HCT116 (cell line): ENCODE results near the gene ZNF862.

Experiments
- EZH2 ChIP-seq: fragments of 200-600 bp; sonication (generic); IDR thresholded peaks from 2 replicates; pipeline ENCODE4 v1.6.1; 2017; ENCODE audit warnings: antibody characterized with exemption, mixed run types
- EZH2phosphoT487 ChIP-seq: fragments of 200-600 bp; IDR thresholded peaks from 2 replicates; pipeline ENCODE4 v1.6.1; 2018; ENCODE audit warnings: antibody characterized with exemption, borderline replicate concordance
- FOSL1 ChIP-seq: IDR thresholded peaks from 2 replicates; pipeline ENCODE4 v1.6.1; 2012; ENCODE audit warnings: low read depth
- POLR2A ChIP-seq: IDR thresholded peaks from 2 replicates; pipeline ENCODE4 v1.7.0; 2011; ENCODE audit warnings: borderline replicate concordance; ENCODE audit not compliant: insufficient read depth, insufficient read length; ENCODE audit errors: extremely low read depth
- RAD21 ChIP-seq: IDR thresholded peaks from 2 replicates; pipeline ENCODE4 v1.6.1; 2012; ENCODE audit warnings: low read depth, mild to moderate bottlenecking
- REST ChIP-seq: IDR thresholded peaks from 2 replicates; pipeline ENCODE4 v1.6.1; 2012; ENCODE audit warnings: low read depth
- SP1 ChIP-seq: IDR thresholded peaks from 2 replicates; pipeline ENCODE4 v1.6.1; 2012; ENCODE audit warnings: low read depth
- TCF7L2 ChIP-seq: IDR thresholded peaks from 2 replicates; pipeline ENCODE4 v1.7.0; 2011; ENCODE audit warnings: borderline replicate concordance, inconsistent platforms; ENCODE audit not compliant: insufficient read depth, insufficient read length; ENCODE audit errors: extremely low read depth
- YY1 ChIP-seq: IDR thresholded peaks from 2 replicates; pipeline ENCODE4 v1.6.1; 2011; ENCODE audit warnings: low read length, low read depth, moderate library complexity, mild to moderate bottlenecking; ENCODE audit not compliant: insufficient replicate concordance; ENCODE audit errors: extremely low read depth
- TF ChIP-seq, protein P1 (sequence below): IDR thresholded peaks from 2 replicates; pipeline ENCODE4 v1.6.1; 2012
- TF ChIP-seq, protein P2 (sequence below), 3 experiments: fragments of 200-600 bp in 1 of 3; sonication (generic) in 1 of 3; IDR thresholded peaks in 2 of 3; conservative IDR thresholded peaks in 1 of 3; 2 replicates each; pipeline ENCODE4 v1.5.1; 2012 to 2017; ENCODE audit warnings: low read depth in 2 of 3, low read length in 2 of 3, antibody characterized with exemption in 1 of 3, borderline replicate concordance in 1 of 3, control low read depth in 1 of 3, mild to moderate bottlenecking in 1 of 3, mixed read lengths in 1 of 3, mixed run types in 1 of 3, moderate library complexity in 1 of 3; ENCODE audit not compliant: insufficient read depth in 1 of 3

- TF ChIP-seq EZH2 (no peak), REST (no peak), SP1 (no peak), POLR2A (no peak), TCF7L2 (no peak), RAD21 (no peak), EZH2phosphoT487 (no peak), YY1 (no peak), FOSL1 (no peak)
- TF ChIP-seq, protein P1, sequence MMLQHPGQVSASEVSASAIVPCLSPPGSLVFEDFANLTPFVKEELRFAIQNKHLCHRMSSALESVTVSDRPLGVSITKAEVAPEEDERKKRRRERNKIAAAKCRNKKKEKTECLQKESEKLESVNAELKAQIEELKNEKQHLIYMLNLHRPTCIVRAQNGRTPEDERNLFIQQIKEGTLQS, result no peak
- TF ChIP-seq, protein P2, sequence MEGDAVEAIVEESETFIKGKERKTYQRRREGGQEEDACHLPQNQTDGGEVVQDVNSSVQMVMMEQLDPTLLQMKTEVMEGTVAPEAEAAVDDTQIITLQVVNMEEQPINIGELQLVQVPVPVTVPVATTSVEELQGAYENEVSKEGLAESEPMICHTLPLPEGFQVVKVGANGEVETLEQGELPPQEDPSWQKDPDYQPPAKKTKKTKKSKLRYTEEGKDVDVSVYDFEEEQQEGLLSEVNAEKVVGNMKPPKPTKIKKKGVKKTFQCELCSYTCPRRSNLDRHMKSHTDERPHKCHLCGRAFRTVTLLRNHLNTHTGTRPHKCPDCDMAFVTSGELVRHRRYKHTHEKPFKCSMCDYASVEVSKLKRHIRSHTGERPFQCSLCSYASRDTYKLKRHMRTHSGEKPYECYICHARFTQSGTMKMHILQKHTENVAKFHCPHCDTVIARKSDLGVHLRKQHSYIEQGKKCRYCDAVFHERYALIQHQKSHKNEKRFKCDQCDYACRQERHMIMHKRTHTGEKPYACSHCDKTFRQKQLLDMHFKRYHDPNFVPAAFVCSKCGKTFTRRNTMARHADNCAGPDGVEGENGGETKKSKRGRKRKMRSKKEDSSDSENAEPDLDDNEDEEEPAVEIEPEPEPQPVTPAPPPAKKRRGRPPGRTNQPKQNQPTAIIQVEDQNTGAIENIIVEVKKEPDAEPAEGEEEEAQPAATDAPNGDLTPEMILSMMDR (IDR thresholded peaks at IDR 0.05 in 2 of 3, conservative IDR thresholded peaks at IDR 0.05 in 1 of 3; ENCODE audit: borderline replicate concordance in 1 of 3, insufficient read depth in 1 of 3, low read depth in 2 of 3, low read length in 2 of 3), result no peak
Measured at GRCh38 chr7:149868623-149869290, 30.6 kb downstream of the ZNF862 start.
